MM.1S (cell line): ENCODE results near the gene TRABD2B.

Experiments used
- DNase-seq: peaks from one replicate; pipeline ENCODE4 v3.0.0-alpha.2; 2015
- H2AFZ ChIP-seq: fragments of 300-600 bp; sonication (generic); 2 replicates; pipeline ENCODE4 v1.6.0; 2016; ENCODE audit warnings: antibody characterized with exemption, low read length
- H3F3A ChIP-seq: fragments of 300-600 bp; sonication (generic); 2 replicates; pipeline ENCODE4 v1.6.1; 2016; ENCODE audit warnings: mild to moderate bottlenecking, antibody characterized with exemption, low read length, moderate library complexity, mixed read lengths; ENCODE audit not compliant: insufficient read depth
- H3K27ac ChIP-seq: fragments of 300-600 bp; sonication (generic); 2 replicates; pipeline ENCODE4 v1.5.1; 2016; ENCODE audit warnings: mild to moderate bottlenecking, low read length
- H3K27me3 ChIP-seq: fragments of 300-600 bp; sonication (generic); replicated peaks from 2 replicates; pipeline ENCODE4 v1.6.0; 2016; ENCODE audit warnings: low read length; ENCODE audit not compliant: insufficient read depth
- H3K36me3 ChIP-seq: fragments of 300-600 bp; sonication (generic); replicated peaks from 2 replicates; pipeline ENCODE4 v1.6.1; 2016; ENCODE audit warnings: mild to moderate bottlenecking, low read length, mixed read lengths; ENCODE audit not compliant: insufficient read depth
- H3K4me1 ChIP-seq: fragments of 300-600 bp; sonication (generic); 2 replicates; pipeline ENCODE4 v1.6.1; 2016; ENCODE audit warnings: low read length, mixed read lengths
- H3K4me2 ChIP-seq: fragments of 300-600 bp; sonication (generic); 2 replicates; pipeline ENCODE4 v1.6.0; 2016; ENCODE audit warnings: low read depth, low read length
- H3K4me3 ChIP-seq: fragments of 300-600 bp; sonication (generic); 2 replicates; pipeline ENCODE4 v1.5.1; 2016; ENCODE audit warnings: low read length, mixed read lengths
- H3K79me2 ChIP-seq: fragments of 300-600 bp; sonication (generic); 2 replicates; pipeline ENCODE4 v1.6.1; 2016; ENCODE audit warnings: mixed run types, low read length, mixed read lengths
- H3K9ac ChIP-seq: fragments of 300-600 bp; sonication (generic); 2 replicates; pipeline ENCODE4 v1.6.1; 2016; ENCODE audit warnings: low read length, mixed read lengths
- H3K9me2 ChIP-seq: fragments of 300-600 bp; sonication (generic); replicated peaks from 2 replicates; pipeline ENCODE4 v1.6.1; 2016; ENCODE audit warnings: mild to moderate bottlenecking, low read length, mixed read lengths; ENCODE audit not compliant: insufficient read depth
- H3K9me3 ChIP-seq: fragments of 300-600 bp; sonication (generic); replicated peaks from 2 replicates; pipeline ENCODE4 v1.6.1; 2016; ENCODE audit warnings: mild to moderate bottlenecking, low read length, mixed read lengths; ENCODE audit not compliant: insufficient read depth
- H4K20me1 ChIP-seq: fragments of 300-600 bp; sonication (generic); 2 replicates; pipeline ENCODE4 v1.6.1; 2016; ENCODE audit warnings: mild to moderate bottlenecking, low read length, moderate library complexity, mixed read lengths; ENCODE audit not compliant: insufficient read depth
- EZH2 ChIP-seq: fragments of 300-600 bp; sonication (generic); optimal IDR thresholded peaks from 2 replicates; pipeline ENCODE3; 2017; ENCODE audit warnings: low read depth, mild to moderate bottlenecking, antibody characterized with exemption, low read length, mixed read lengths
- EZH2phosphoT487 ChIP-seq: fragments of 300-600 bp; sonication (generic); IDR thresholded peaks from 2 replicates; pipeline ENCODE4 v1.6.1; 2018; ENCODE audit warnings: antibody characterized with exemption, low read length
- TF ChIP-seq, protein P1 (sequence below): fragments of 300-600 bp; sonication (generic); IDR thresholded peaks from 2 replicates; pipeline ENCODE4 v1.5.1; 2016; ENCODE audit warnings: antibody characterized with exemption, low read length, mixed read lengths

The TRABD2B gene

DNA sequence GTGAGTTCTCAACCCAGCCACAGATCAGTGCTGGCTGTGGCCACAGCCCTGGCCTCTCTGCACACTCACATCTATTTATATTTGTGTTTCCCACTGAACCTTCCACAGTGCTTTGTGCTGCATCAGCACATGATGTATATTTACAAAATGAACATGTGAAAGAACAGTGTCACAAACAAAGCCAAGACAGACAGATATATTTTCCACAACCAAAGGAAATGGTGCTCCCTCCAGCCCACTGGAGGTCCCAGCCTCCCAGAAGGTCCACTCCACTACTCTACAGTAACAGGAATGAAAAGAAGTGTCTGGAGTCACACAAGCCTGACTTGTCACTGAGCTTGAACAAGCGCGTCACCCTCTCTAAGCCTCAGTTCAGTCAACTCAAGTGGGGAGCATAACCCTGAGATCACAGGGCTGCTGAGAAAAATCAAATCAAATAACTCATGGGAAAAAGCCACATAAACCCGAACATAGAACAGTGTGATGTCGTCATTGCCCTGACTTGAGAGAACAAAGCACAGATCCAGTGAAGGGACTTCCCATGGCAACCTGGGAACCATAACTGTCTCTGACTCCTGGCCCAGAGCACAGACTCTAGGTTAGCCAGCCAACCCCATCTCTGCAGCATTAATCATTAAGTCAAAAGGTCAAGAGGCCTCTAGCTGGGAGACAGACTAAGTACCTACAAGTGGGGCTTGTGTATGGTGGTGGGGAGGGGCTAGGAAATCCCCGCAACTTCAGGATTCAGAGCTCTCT, 121.2 kb downstream of the TRABD2B start:
- no peaks in the 10 kb centered on the region for H3K79me2 ChIP-seq
- no peak for DNase-seq
- no peaks in the 10 kb centered on the region for H3K36me3 ChIP-seq
- H3K27ac ChIP-seq, result no peak overlapping the region
- no peaks in the 10 kb centered on the region for H3K9me2 ChIP-seq
- no peaks in the 10 kb centered on the region for H3K4me1 ChIP-seq
- H4K20me1 ChIP-seq, result no peaks in the 10 kb centered on the region
- no peaks in the 10 kb centered on the region for H3F3A ChIP-seq
- no peak overlapping the region for H3K4me3 ChIP-seq
- no peaks in the 10 kb centered on the region for H3K27me3 ChIP-seq
- no peak overlapping the region for H3K4me2 ChIP-seq
- H3K9ac ChIP-seq, result no peak overlapping the region
- no peaks in the 10 kb centered on the region for H3K9me3 ChIP-seq
- no peak overlapping the region for H2AFZ ChIP-seq
- TF ChIP-seq, protein P1, sequence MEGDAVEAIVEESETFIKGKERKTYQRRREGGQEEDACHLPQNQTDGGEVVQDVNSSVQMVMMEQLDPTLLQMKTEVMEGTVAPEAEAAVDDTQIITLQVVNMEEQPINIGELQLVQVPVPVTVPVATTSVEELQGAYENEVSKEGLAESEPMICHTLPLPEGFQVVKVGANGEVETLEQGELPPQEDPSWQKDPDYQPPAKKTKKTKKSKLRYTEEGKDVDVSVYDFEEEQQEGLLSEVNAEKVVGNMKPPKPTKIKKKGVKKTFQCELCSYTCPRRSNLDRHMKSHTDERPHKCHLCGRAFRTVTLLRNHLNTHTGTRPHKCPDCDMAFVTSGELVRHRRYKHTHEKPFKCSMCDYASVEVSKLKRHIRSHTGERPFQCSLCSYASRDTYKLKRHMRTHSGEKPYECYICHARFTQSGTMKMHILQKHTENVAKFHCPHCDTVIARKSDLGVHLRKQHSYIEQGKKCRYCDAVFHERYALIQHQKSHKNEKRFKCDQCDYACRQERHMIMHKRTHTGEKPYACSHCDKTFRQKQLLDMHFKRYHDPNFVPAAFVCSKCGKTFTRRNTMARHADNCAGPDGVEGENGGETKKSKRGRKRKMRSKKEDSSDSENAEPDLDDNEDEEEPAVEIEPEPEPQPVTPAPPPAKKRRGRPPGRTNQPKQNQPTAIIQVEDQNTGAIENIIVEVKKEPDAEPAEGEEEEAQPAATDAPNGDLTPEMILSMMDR, result no peak
- TF ChIP-seq EZH2, result no peak
- TF ChIP-seq EZH2phosphoT487, result no peak

DNA sequence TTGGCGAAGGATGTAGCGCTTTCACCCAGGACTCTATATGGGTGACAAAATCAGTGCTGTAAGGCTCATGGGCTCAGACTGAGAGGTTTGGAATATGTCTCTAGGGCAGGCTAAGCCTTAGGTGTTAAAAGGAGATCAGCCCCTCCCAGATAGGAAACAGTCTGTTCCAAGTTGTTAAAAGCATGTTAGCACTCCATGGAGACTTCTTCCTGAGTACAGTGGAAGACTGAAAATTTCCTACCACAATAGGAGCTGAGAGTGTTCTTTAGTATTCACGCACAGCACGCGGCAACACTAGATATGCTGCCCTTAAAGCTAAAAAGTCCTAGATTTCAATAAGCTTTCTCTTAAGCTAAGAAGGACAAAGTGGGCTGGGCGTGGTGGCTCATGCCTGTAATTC, 122.1 kb downstream of the TRABD2B start:
- Histone ChIP-seq H4K20me1 (no peaks in the 10 kb centered on the region), H3K9me2 (no peaks in the 10 kb centered on the region), H3K9ac (no peak overlapping the region), H3K4me1 (no peaks in the 10 kb centered on the region), H3K79me2 (no peaks in the 10 kb centered on the region), H3K36me3 (no peaks in the 10 kb centered on the region), H3K4me2 (no peak overlapping the region), H3K4me3 (no peak overlapping the region), H3K27me3 (no peaks in the 10 kb centered on the region), H3K27ac (no peak overlapping the region), H3F3A (no peaks in the 10 kb centered on the region), H3K9me3 (no peaks in the 10 kb centered on the region), H2AFZ (no peak overlapping the region)
- no peak for DNase-seq
- TF ChIP-seq, protein P1, result no peak
- TF ChIP-seq EZH2phosphoT487, result no peak
- no peak for TF ChIP-seq EZH2

DNA sequence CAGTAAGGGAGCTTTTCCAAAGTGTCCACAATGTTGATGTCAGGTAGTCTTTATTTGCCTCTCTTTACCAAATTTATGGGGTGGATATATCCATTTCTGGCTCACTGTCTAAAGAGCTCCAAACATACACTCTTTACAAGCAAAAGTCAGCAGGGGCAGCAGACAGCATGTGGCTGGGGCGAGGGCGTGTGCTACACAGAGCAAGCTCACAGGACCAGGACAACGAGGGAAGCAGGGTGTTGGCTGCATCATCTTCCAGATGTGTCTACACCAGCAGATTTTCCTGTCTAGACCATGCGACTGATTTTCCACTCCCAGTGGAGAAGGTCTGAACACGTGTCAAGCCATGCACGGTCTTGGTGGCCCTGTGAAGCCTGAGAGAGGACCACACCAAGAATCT, 123.8 kb downstream of the TRABD2B start:
- Histone ChIP-seq H3K4me2 (no peak overlapping the region), H3K36me3 (no peaks in the 10 kb centered on the region), H3K9me3 (no peaks in the 10 kb centered on the region), H3K79me2 (no peaks in the 10 kb centered on the region), H2AFZ (no peak overlapping the region), H3K4me1 (no peaks in the 10 kb centered on the region), H3K9me2 (no peaks in the 10 kb centered on the region), H4K20me1 (no peaks in the 10 kb centered on the region), H3K9ac (no peak overlapping the region), H3F3A (no peaks in the 10 kb centered on the region), H3K27me3 (no peaks in the 10 kb centered on the region), H3K4me3 (no peak overlapping the region), H3K27ac (no peak overlapping the region)
- no peak for DNase-seq
- TF ChIP-seq, protein P1, result no peak
- TF ChIP-seq EZH2phosphoT487 (no peak), EZH2 (no peak)
